ENCODE data around the gene JAK1.

The JAK1 gene

GRCh38 chr1:64886877-64887276 is 79.5 kb downstream of the JAK1 start:
- no peak for DNase-seq

GRCh38 chr1:64885648-64886047 is 80.7 kb downstream of the JAK1 start:
- no peak for DNase-seq

- no peak for DNase-seq
These were observed 81.9 kb downstream of the JAK1 start for GRCh38 chr1:64884261-64885040.

GRCh38 chr1:64882574-64883255 is 83.6 kb downstream of the JAK1 start:
- DNase-seq: no peak

GRCh38 chr1:64881281-64881680 is 85.1 kb downstream of the JAK1 start:
- DNase-seq: no peak

GRCh38 chr1:64880449-64880848 is 85.9 kb downstream of the JAK1 start:
- DNase-seq: no peak

GRCh38 chr1:64878931-64879611 is 87.3 kb downstream of the JAK1 start:
- no peak for DNase-seq

- no peak for DNase-seq
These were observed 88.3 kb downstream of the JAK1 start for GRCh38 chr1:64878090-64878489.

- DNase-seq: no peak
These were observed 88.8 kb downstream of the JAK1 start for GRCh38 chr1:64877598-64877997.

- no peak for DNase-seq
These were observed 89.2 kb downstream of the JAK1 start for GRCh38 chr1:64877151-64877550.

- DNase-seq: no peak
These were observed 90.7 kb downstream of the JAK1 start for GRCh38 chr1:64875606-64876005.

- no peak for DNase-seq
These were observed 91.2 kb downstream of the JAK1 start for GRCh38 chr1:64875101-64875500.

GRCh38 chr1:64874666-64875065 is 91.7 kb downstream of the JAK1 start:
- DNase-seq: no peak

GRCh38 chr1:64873576-64873975 is 92.8 kb downstream of the JAK1 start:
- no peak for DNase-seq

GRCh38 chr1:64872067-64872466 is 94.3 kb downstream of the JAK1 start:
- DNase-seq: no peak

- DNase-seq: no peak
These were observed 95.1 kb downstream of the JAK1 start for GRCh38 chr1:64871256-64871655.

GRCh38 chr1:64867266-64867665 is 99.1 kb downstream of the JAK1 start:
- no peak for DNase-seq

GRCh38 chr1:64866689-64867088 is 99.7 kb downstream of the JAK1 start:
- no peak for DNase-seq

GRCh38 chr1:64865105-64865757 is 101.1 kb downstream of the JAK1 start:
- DNase-seq: no peak

GRCh38 chr1:64864018-64864940 is 102.1 kb downstream of the JAK1 start:
- DNase-seq: peak; percentile 20 to 38

GRCh38 chr1:64861611-64862010 is 104.7 kb downstream of the JAK1 start:
- DNase-seq: no peak

GRCh38 chr1:64857347-64857746 is 109.0 kb downstream of the JAK1 start:
- no peak for DNase-seq

Measured in activated CD4-positive, alpha-beta T cell treated with anti-CD3 and anti-CD28 coated beads, Interleukin-2, amount 50 U/mL, for 48 hours (primary cell).